Measurements from ENCODE around the gene TLE6. TPM values are rescaled to one million over a fixed set of nuclear protein-coding genes. Genes with fewer than 3 reads are reported as not detected.

TLE6 gene
- total and polyA plus RNA-seq, 10 of the 15 experiments (the other 5 are each of a cell fraction or from before 2014, with no cell fraction given) = 2.7 to 13.8 (median 6.4) TPM

- TF ChIP-seq ATF3 (IDR thresholded peaks at IDR 0.05; ENCODE audit: borderline replicate concordance, extremely low read depth, low read depth, low read length) (no peak), PML (IDR thresholded peaks at IDR 0.05; ENCODE audit: low read length) (no peak), MXI1 (IDR thresholded peaks at IDR 0.05; ENCODE audit: low read depth, low read length) (no peak), ASH2L (IDR thresholded peaks at IDR 0.05; ENCODE audit: borderline replicate concordance, low read depth) (no peak)
- TF ChIP-seq, protein P1, sequence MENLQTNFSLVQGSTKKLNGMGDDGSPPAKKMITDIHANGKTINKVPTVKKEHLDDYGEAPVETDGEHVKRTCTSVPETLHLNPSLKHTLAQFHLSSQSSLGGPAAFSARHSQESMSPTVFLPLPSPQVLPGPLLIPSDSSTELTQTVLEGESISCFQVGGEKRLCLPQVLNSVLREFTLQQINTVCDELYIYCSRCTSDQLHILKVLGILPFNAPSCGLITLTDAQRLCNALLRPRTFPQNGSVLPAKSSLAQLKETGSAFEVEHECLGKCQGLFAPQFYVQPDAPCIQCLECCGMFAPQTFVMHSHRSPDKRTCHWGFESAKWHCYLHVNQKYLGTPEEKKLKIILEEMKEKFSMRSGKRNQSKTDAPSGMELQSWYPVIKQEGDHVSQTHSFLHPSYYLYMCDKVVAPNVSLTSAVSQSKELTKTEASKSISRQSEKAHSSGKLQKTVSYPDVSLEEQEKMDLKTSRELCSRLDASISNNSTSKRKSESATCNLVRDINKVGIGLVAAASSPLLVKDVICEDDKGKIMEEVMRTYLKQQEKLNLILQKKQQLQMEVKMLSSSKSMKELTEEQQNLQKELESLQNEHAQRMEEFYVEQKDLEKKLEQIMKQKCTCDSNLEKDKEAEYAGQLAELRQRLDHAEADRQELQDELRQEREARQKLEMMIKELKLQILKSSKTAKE (IDR thresholded peaks at IDR 0.05; ENCODE audit: low read depth, poor library complexity, severe bottlenecking) = no peak
- TF ChIP-seq, protein P2, sequence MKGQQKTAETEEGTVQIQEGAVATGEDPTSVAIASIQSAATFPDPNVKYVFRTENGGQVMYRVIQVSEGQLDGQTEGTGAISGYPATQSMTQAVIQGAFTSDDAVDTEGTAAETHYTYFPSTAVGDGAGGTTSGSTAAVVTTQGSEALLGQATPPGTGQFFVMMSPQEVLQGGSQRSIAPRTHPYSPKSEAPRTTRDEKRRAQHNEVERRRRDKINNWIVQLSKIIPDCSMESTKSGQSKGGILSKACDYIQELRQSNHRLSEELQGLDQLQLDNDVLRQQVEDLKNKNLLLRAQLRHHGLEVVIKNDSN (IDR thresholded peaks at IDR 0.05; ENCODE audit: borderline replicate concordance, extremely low read length, insufficient read depth, low read depth, low read length) = no peak
- TF ChIP-seq, protein P3, sequence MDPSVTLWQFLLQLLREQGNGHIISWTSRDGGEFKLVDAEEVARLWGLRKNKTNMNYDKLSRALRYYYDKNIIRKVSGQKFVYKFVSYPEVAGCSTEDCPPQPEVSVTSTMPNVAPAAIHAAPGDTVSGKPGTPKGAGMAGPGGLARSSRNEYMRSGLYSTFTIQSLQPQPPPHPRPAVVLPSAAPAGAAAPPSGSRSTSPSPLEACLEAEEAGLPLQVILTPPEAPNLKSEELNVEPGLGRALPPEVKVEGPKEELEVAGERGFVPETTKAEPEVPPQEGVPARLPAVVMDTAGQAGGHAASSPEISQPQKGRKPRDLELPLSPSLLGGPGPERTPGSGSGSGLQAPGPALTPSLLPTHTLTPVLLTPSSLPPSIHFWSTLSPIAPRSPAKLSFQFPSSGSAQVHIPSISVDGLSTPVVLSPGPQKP (IDR thresholded peaks at IDR 0.05; ENCODE audit: low read depth, low read length) = no peak
Measured at GRCh38 chr19:3017923-3018322, 40.6 kb downstream of the TLE6 start (continued).

Data from GM12878 (cell line).